Measurements from ENCODE around the gene SFMBT2. TPM values are rescaled to one million over a fixed set of nuclear protein-coding genes. Genes with fewer than 3 reads are reported as not detected.

The SFMBT2 gene
- total and polyA plus RNA-seq, 2 of the 4 experiments (the other 2 are of a cell fraction) = 0.70 to 1.3 TPM

- Histone ChIP-seq H3K56ac (ENCODE audit: extremely low read depth, insufficient read depth, low read length) (no peak overlapping the region), H3K36me3 (ENCODE audit: control insufficient read depth, insufficient read depth, low read length) (no peaks in the 10 kb centered on the region), H2BK15ac (ENCODE audit: low read depth, low read length) (no peak overlapping the region), H2AK5ac (ENCODE audit: low read depth, low read length) (no peak overlapping the region), H2AK9ac (replicated peaks; ENCODE audit: low read depth, low read length, poor library complexity) (no peak overlapping the region), H3K4me1 (ENCODE audit: control insufficient read depth, insufficient read depth, low read length) (no peaks in the 10 kb centered on the region), H3K18ac (ENCODE audit: low read depth, low read length) (no peak overlapping the region), H3K23ac (ENCODE audit: low read depth, low read length) (no peak overlapping the region), H4K5ac (ENCODE audit: low read depth, low read length) (no peak overlapping the region), H2BK20ac (ENCODE audit: low read depth, low read length) (no peak overlapping the region), H3K27me3 (ENCODE audit: control insufficient read depth, insufficient read depth, low read length) (no peaks in the 10 kb centered on the region; the same call in 1 of the 2 replicates), H3K79me1 (ENCODE audit: low read depth in 1 of 2, low read length in 2 of 2) (no peaks in the 10 kb centered on the region), H3K14ac (replicated peaks; ENCODE audit: low read depth, low read length) (no peak overlapping the region), H4K20me1 (ENCODE audit: insufficient read depth, low read length) (no peaks in the 10 kb centered on the region), H4K91ac (ENCODE audit: insufficient read depth, low read depth, low read length) (no peak overlapping the region), H3K27ac (ENCODE audit: insufficient read depth, low read length) (no peak overlapping the region), H3K9me1 (ENCODE audit: insufficient read depth, low read length) (no peaks in the 10 kb centered on the region), H3K4me3 (ENCODE audit: insufficient read depth, low read depth, low read length) (no peak overlapping the region), H4K8ac (ENCODE audit: low read depth in 2 of 2, low read length in 2 of 2) (no peak overlapping the region), H3K9ac (ENCODE audit: low read depth, low read length) (no peak overlapping the region), H3K4me2 (ENCODE audit: low read depth, low read length) (no peak overlapping the region), H2AFZ (replicated peaks; ENCODE audit: low read length, poor library complexity) (no peak overlapping the region), H2BK120ac (ENCODE audit: low read depth, low read length) (no peak overlapping the region), H3K9me3 (ENCODE audit: control insufficient read depth, insufficient read depth, low read length) (no peaks in the 10 kb centered on the region), H2BK5ac (ENCODE audit: low read depth, low read length, poor library complexity, severe bottlenecking) (no peak overlapping the region), H3K4ac (ENCODE audit: low read depth, low read length) (no peak overlapping the region)
- ChIA-PET POLR2A (ENCODE audit: unreplicated experiment) (no interaction called here), CTCF (no interaction called here)
- DNase-seq (no peak), ATAC-seq (ENCODE audit: low read depth) (no peak)
- TF ChIP-seq BHLHE40 (IDR thresholded peaks at IDR 0.05; ENCODE audit: low read depth, low read length) = no peak
- TF ChIP-seq POLR2A (IDR thresholded peaks at IDR 0.05; ENCODE audit: low read depth, low read length) = no peak
- TF ChIP-seq SMC3 (IDR thresholded peaks at IDR 0.05; ENCODE audit: low read depth, low read length) = no peak
- TF ChIP-seq, protein P1, sequence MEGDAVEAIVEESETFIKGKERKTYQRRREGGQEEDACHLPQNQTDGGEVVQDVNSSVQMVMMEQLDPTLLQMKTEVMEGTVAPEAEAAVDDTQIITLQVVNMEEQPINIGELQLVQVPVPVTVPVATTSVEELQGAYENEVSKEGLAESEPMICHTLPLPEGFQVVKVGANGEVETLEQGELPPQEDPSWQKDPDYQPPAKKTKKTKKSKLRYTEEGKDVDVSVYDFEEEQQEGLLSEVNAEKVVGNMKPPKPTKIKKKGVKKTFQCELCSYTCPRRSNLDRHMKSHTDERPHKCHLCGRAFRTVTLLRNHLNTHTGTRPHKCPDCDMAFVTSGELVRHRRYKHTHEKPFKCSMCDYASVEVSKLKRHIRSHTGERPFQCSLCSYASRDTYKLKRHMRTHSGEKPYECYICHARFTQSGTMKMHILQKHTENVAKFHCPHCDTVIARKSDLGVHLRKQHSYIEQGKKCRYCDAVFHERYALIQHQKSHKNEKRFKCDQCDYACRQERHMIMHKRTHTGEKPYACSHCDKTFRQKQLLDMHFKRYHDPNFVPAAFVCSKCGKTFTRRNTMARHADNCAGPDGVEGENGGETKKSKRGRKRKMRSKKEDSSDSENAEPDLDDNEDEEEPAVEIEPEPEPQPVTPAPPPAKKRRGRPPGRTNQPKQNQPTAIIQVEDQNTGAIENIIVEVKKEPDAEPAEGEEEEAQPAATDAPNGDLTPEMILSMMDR (conservative IDR thresholded peaks at IDR 0.05; ENCODE audit: low read depth, low read length) = no peak
- TF ChIP-seq, protein P2, sequence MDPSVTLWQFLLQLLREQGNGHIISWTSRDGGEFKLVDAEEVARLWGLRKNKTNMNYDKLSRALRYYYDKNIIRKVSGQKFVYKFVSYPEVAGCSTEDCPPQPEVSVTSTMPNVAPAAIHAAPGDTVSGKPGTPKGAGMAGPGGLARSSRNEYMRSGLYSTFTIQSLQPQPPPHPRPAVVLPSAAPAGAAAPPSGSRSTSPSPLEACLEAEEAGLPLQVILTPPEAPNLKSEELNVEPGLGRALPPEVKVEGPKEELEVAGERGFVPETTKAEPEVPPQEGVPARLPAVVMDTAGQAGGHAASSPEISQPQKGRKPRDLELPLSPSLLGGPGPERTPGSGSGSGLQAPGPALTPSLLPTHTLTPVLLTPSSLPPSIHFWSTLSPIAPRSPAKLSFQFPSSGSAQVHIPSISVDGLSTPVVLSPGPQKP (IDR thresholded peaks at IDR 0.05; ENCODE audit: borderline replicate concordance, low read depth, low read length) = no peak
- no peak for TF ChIP-seq NFE2L2 (IDR thresholded peaks at IDR 0.05; ENCODE audit: low read depth, low read length)
- TF ChIP-seq RAD21 (IDR thresholded peaks at IDR 0.05; ENCODE audit: low read length) = no peak
- TF ChIP-seq, protein P3, sequence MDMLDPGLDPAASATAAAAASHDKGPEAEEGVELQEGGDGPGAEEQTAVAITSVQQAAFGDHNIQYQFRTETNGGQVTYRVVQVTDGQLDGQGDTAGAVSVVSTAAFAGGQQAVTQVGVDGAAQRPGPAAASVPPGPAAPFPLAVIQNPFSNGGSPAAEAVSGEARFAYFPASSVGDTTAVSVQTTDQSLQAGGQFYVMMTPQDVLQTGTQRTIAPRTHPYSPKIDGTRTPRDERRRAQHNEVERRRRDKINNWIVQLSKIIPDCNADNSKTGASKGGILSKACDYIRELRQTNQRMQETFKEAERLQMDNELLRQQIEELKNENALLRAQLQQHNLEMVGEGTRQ (IDR thresholded peaks at IDR 0.05; ENCODE audit: low read depth, low read length) = no peak
- no peak for TF ChIP-seq MAZ (IDR thresholded peaks at IDR 0.05; ENCODE audit: borderline replicate concordance, low read depth, low read length)
- no peak for TF ChIP-seq RCOR1 (IDR thresholded peaks at IDR 0.05; ENCODE audit: insufficient replicate concordance, low read length)
- no peak for TF ChIP-seq CEBPB (IDR thresholded peaks at IDR 0.05; ENCODE audit: low read depth, low read length)
- TF ChIP-seq FOS (IDR thresholded peaks at IDR 0.05; ENCODE audit: low read depth, low read length) = no peak
- no peak for TF ChIP-seq CHD1 (IDR thresholded peaks at IDR 0.05; ENCODE audit: low read depth, low read length)
- no peak for TF ChIP-seq RFX5 (IDR thresholded peaks at IDR 0.05; ENCODE audit: low read depth, low read length)
- TF ChIP-seq MXI1 (IDR thresholded peaks at IDR 0.05; ENCODE audit: borderline replicate concordance, low read depth, low read length) = no peak
- no peak for TF ChIP-seq MAFK (IDR thresholded peaks at IDR 0.05; ENCODE audit: low read depth, low read length)
- dilution Hi-C loops (cut with HindIII; ENCODE audit: low sequenced_read_pairs, unreplicated experiment) = loop anchor here (25.0 kb wide), 1 partner anchor 738 kb away; no protein-coding TSS in a partner anchor
- WGBS, 2 experiments (ENCODE audit: extremely low coverage in 2 of 2, insufficient read length in 1 of 2) = no CpG with 5 or more reads among the region's 3 CpGs
- no TSS peak for BruUV-seq (replicated peaks)
- in situ Hi-C loops (cut with MboI; ENCODE audit: low sequenced_read_pairs) = no loop called here
- intact Hi-C loops (cut with micrococcal nuclease) = no loop called here
Measured at GRCh38 chr10:7424919-7425318, 14.1 kb upstream of the SFMBT2 start.

All from IMR-90 (cell line).